M059J (cell line): ENCODE data around the gene TAS2R16. TPM values are rescaled to one million over a fixed set of nuclear protein-coding genes. Genes with fewer than 3 reads are reported as not detected.
"Not testable (repeated sequence)": the region's sequence is repeated elsewhere in the genome, so short reads cannot be mapped to it uniquely, and the experiment has no call there.

Experiments used
- DNase-seq: peaks from one replicate; pipeline ENCODE4 v3.0.0-alpha.2; 2012; ENCODE audit warnings: low read depth
- total RNA-seq: library from RNA; depleted of rRNA; stranded (reverse); fragments of >200 nt; shearing (Covaris generic); gene quantifications from 2 replicates; pipeline ENCODE4 v1.2.3, GENCODE V29; 2014; rRNA removed

The TAS2R16 gene
- total RNA-seq, 1 experiment from 2014 or later, result not detected

DNA sequence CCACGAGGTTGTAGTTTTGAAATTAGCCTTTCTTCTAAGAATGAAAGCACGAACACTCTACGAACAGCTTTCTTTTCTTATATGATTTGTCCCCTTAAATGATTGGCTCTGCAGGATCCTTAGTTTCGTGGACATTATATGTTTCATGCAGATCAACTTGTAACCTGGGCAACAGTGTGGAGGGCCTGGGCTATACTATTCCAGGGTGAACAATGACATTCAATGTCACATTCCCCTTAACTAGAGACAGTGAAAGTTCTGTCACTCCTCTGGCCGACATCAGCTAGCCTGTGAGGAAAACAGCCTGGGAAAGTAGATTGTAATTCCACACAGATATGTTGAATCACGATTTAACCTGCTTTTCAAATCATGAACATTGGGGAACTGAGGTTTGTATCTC, 23.4 kb downstream of the TAS2R16 start:
- no peak for DNase-seq

DNA sequence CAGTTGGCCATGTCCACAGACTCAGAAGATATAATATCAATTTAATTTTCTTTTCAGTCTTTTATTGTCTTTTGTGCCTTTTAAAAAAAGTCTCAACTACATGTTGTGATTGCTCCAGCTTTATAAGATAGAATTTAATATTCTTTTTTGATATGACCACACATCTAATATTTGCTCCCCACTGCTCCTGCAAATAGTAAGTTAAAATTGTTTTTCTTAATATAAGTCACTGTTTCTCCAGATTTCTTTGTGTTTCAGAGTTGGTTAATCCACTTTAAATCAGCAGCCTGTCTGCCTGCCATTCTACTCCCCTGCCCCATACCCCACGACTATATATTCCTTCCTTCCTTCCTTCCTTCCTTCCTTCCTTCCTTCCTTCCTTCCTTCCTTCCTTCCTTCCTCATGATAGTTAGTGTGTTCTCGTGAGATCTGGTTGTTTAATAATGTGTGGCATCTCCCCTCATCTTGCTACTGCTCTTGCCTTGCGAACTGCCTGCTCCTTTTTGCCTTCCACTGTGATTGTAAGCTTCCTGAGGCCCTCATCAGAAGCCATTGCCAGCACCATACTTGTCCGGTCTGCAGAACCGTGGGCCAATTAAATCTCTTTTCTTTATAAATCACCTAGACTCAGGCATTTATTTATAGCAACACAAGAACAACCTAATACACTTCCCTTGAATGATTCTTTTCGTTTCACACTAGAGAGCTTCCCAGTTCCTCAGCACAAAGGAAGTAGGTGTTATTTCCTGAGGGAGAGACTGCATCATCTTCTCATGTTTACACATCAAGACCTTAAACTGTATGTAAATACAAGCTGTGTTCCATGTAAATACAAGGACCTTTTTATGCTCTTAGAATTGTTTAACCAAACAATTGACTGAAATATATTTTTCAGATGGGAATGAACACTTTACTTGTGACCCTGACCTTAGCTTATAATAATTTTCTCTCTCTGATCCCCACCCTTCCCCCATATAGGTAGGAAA, 24.5 kb downstream of the TAS2R16 start:
- DNase-seq, result no peak

DNA sequence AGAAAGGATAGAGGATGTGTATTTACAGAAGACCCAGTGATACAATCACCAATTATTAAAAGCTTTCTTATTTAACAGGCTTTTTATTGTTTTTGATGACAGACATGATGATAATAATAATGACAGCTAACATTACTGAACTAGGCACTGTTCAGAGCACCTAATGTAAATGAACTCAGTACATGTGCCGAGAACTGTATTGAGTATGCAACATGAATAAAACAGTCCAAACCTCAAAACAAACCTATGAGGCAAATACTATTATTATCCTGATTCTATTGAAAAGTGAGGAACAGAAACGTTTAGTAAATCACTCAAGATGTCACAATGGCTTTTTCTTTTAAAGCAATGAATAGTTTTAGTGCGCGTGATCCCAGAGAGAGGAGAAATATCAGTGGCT, 27.1 kb downstream of the TAS2R16 start:
- no peak for DNase-seq

DNA sequence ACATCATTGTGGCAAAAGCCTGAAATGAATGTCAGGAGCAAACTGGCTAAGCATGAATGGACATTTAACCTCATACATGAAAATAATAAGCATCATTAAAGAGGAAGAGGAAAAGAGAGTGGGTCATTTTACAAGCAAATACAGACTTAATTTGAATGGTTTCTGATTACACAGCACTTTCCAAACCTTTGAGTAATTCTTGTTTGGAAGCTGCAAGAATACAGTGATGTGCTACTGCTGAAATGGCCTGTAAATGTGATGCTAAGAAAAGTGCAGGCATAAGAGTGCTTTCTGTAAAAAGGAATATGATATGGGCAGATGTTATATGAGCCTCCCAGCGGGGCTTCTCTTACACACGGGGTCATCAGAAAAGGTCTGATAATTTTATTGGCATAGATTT, 30.2 kb downstream of the TAS2R16 start:
- no peak for DNase-seq

DNA sequence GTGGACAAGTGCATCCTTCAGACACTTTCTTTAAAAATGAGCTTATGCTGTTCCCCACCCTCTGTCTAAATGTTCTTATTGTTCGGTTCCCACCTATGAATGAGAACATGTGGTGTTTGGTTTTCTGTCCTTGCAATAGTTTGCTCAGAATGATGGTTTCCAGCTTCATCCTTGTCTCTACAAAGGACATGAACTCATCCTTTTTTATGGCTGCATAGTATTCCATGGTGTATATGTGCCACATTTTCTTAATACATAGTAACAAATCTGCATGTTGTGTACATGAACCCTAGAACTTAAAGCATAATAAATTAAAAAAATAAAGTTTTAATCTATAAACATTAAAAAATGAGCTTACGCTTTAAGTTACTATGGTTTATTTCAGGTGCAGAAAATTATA, 41.8 kb downstream of the TAS2R16 start:
- DNase-seq, result not testable (repeated sequence)

DNA sequence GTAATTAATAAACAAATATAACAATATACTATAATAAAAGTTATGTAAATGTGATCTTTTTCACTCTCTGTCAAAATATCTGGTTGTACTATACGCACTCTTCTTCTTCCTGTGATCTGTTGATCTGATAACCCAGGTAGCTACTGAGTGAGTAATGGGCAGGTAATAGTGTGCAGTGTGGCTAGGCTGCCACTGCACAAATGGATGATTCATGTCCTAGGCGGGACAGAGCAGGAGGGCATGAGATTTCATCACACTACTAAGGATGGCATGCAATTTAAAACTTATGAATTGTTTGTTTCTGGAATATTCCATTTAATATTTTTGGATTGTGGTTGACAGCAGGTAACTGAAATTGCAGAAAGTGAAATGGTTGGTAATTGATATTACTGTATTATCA, 44.5 kb downstream of the TAS2R16 start:
- no peak for DNase-seq

DNA sequence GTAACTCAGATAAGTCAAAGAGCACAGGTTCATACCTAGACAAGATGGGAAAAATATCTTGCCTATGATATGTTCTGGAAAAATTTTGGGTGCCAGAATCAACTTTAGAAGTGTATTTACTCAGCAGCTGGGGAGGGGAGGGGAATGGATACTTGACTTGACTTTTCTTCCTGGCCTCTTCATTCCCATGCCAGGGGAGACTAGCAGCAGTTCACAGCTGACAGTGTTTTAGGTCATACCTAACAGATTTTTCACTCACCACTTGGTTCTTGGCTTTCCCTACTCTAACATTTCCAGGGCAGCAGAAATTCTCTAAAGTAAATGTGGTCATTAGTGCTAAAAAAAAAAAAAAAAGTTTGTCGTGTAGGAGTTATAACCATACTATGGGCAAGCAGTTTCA, 46.3 kb downstream of the TAS2R16 start:
- DNase-seq, result no peak

Other genes with a start within 250 kb of the TAS2R16 start
- 5.9 and 11.8 TPM in 2 replicates for gene CADPS2, start 109.2 kb downstream of the TAS2R16 start, total RNA-seq
- not detected in 2 replicates for gene SLC13A1, start 204.3 kb upstream of the TAS2R16 start, total RNA-seq